K562 (cell line): ENCODE results near the gene CACNA1C. TPM values are rescaled to one million over a fixed set of nuclear protein-coding genes. Genes with fewer than 3 reads are reported as not detected.

ENCODE experiments used
- ATAC-seq: fragments of 200-7000 bp; cut with Tn5 transposase; 3 replicates; pipeline ENCODE4 v1.9.1; 2020; ENCODE audit warnings: moderate library complexity
- BruUV-seq: library from RNA; stranded (reverse); fragments of 400-500 nt; replicated peaks from 2 replicates; lab custom pipeline; 2021; lab: Mats Ljungman, UMichigan
- CTCF ChIA-PET: fragments of 300-600 bp; formaldehyde crosslinking; extraction: SDS; loops from one replicate; lab custom pipeline; 2021; ENCODE audit warnings: low intra/inter-chr PET ratio; lab: Yijun Ruan, JAX
- POLR2A ChIA-PET: fragments of 300-600, 350-650 bp; sonication (Branson Sonifier 250); formaldehyde crosslinking; extraction: SDS; loops from one replicate; lab custom pipeline; 2021; ENCODE audit warnings: antibody characterized with exemption, inconsistent platforms; lab: Yijun Ruan, JAX
- DNase-seq, 4 experiments: peaks; one replicate each; pipeline versions ENCODE4 v3.0.0 to v3.0.0-alpha.2; 2011 to 2018; ENCODE audit warnings: low spot score in 3 of 4, mixed read lengths in 3 of 4; ENCODE audit errors: extremely low read depth in 1 of 4
- FAIRE-seq: peaks from 2 replicates; lab custom pipeline; 2011; peaks lifted over from hg19 to GRCh38; lab: Jason Lieb, UNC
- H2AFZ ChIP-seq: 2 replicates; pipeline ENCODE4 v1.6.0; 2011; ENCODE audit warnings: low read depth, low read length, control low read depth, inconsistent platforms
- H3K27ac ChIP-seq: fragments of 200-600 bp; 3 replicates; pipeline ENCODE4 v1.8.0; 2011; ENCODE audit warnings: low read depth, mild to moderate bottlenecking, control low read depth, inconsistent platforms, low read length, moderate library complexity, mixed read lengths; ENCODE audit errors: extremely low read depth
- H3K27me3 ChIP-seq, 2 experiments: fragments of 300-600 bp in 1 of 2; 2 replicates in 1 of 2; 3 replicates in 1 of 2; pipeline versions ENCODE4 v1.6.0 to v1.8.0; 2011; ENCODE audit warnings: inconsistent platforms in 2 of 2, low read length in 2 of 2, mild to moderate bottlenecking in 1 of 2, mixed read lengths in 1 of 2, moderate library complexity in 1 of 2; ENCODE audit not compliant: control insufficient read depth in 2 of 2, insufficient read depth in 2 of 2
- H3K36me3 ChIP-seq: fragments of 300-600 bp; 3 replicates; pipeline ENCODE4 v1.8.0; 2011; ENCODE audit warnings: mild to moderate bottlenecking, low read length, inconsistent platforms; ENCODE audit not compliant: control insufficient read depth, insufficient read depth
- H3K4me1 ChIP-seq, 2 experiments: fragments of 200-600 bp in 1 of 2; replicated peaks in 1 of 2; 2 replicates in 1 of 2; 3 replicates in 1 of 2; pipeline versions ENCODE4 v1.5.1 to v1.8.0; 2011; ENCODE audit warnings: inconsistent platforms in 2 of 2, low read length in 2 of 2, mild to moderate bottlenecking in 1 of 2, mixed read lengths in 1 of 2, moderate library complexity in 1 of 2; ENCODE audit not compliant: control insufficient read depth in 2 of 2, insufficient read depth in 2 of 2
- H3K4me2 ChIP-seq: 2 replicates; pipeline ENCODE4 v1.6.1; 2011; ENCODE audit warnings: low read length, control low read depth, inconsistent platforms, mixed read lengths; ENCODE audit not compliant: insufficient read depth
- H3K4me3 ChIP-seq: fragments of 200-600 bp; sonication (generic), shearing (Covaris generic); 2 replicates; pipeline ENCODE4 v1.5.1; 2016; ENCODE audit warnings: control low read depth, inconsistent platforms
- H3K79me2 ChIP-seq: fragments of 200-600 bp; 3 replicates; pipeline ENCODE4 v1.8.0; 2011; ENCODE audit warnings: low read length, inconsistent platforms; ENCODE audit not compliant: control insufficient read depth, insufficient read depth
- H3K9ac ChIP-seq, 2 experiments: 2 replicates each; pipeline versions ENCODE4 v1.6.0 to v1.6.1; 2011; ENCODE audit warnings: low read depth in 2 of 2, low read length in 2 of 2, control low read depth in 1 of 2, inconsistent platforms in 1 of 2, mild to moderate bottlenecking in 1 of 2, mixed read lengths in 1 of 2; ENCODE audit not compliant: insufficient read depth in 1 of 2
- H3K9me1 ChIP-seq: one replicate; pipeline ENCODE4 v1.6.0; 2011; ENCODE audit warnings: inconsistent platforms, mild to moderate bottlenecking, low read length, moderate library complexity; ENCODE audit not compliant: control insufficient read depth, insufficient read depth
- H3K9me3 ChIP-seq: replicated peaks from 2 replicates; pipeline ENCODE4 v1.5.1; 2011; ENCODE audit warnings: low read depth, low read length, inconsistent platforms; ENCODE audit not compliant: control insufficient read depth, insufficient read depth
- H4K20me1 ChIP-seq: replicated peaks from 2 replicates; pipeline ENCODE4 v1.6.1; 2011; ENCODE audit warnings: low read length, inconsistent platforms, mixed read lengths; ENCODE audit not compliant: control insufficient read depth, insufficient read depth
- ARNT ChIP-seq, 2 experiments: fragments of 450-650 bp; IDR thresholded peaks; 2 replicates each; pipeline ENCODE4 v1.6.1; 2016; ENCODE audit warnings: mild to moderate bottlenecking in 1 of 2
- FOSL1 ChIP-seq: fragments of 200-800 bp; sonication (Bioruptor generic); conservative IDR thresholded peaks from 2 replicates; pipeline ENCODE4 v1.6.1; 2016; ENCODE audit warnings: missing genetic modification characterization, missing compliant biosample characterization
- SMARCC2 ChIP-seq: fragments of 450-650 bp; IDR thresholded peaks from 2 replicates; pipeline ENCODE4 v1.6.1; 2017; ENCODE audit warnings: antibody characterized with exemption, moderate library complexity, mild to moderate bottlenecking, low read depth
- ZNF174 ChIP-seq: fragments of 250-450 bp; sonication (Bioruptor Pico); IDR thresholded peaks from 2 replicates; pipeline ENCODE4 v1.4.0; 2020; ENCODE audit warnings: mild to moderate bottlenecking
- ZNF695 ChIP-seq: fragments of 450-650 bp; formaldehyde crosslinking; IDR thresholded peaks from 2 replicates; pipeline ENCODE4 v1.4.0; 2020; ENCODE audit warnings: mild to moderate bottlenecking, moderate library complexity
- WGBS: fragments of 100-300 bp; shearing (Covaris generic); methylation state at CpG from one replicate; pipeline ENCODE4 v1.1.6; 2016; ENCODE audit warnings: low coverage, mixed read lengths; ENCODE audit not compliant: insufficient coverage; ENCODE audit errors: missing lambda C conversion rate; 5-methylcytosine and 5-hydroxymethylcytosine counted together
- in situ Hi-C: fragments of 300-500 bp; cut with MboI; formaldehyde crosslinking; loops from 4 replicates; pipeline ENCODE4 v1.15.0; 2018; ENCODE audit warnings: inconsistent platforms, mixed read lengths
- intact Hi-C: fragments of 100-400 bp; cut with micrococcal nuclease; formaldehyde crosslinking; loops from 2 replicates; pipeline ENCODE4 v1.14.2; 2022
- polyA plus RNA-seq, 8 experiments: library from polyadenylated mRNA; depleted of rRNA in 4 of 8; stranded (reverse) in 5 of 8; unstranded in 3 of 8; fragments of >200 nt; fragmentation: Nextera tagmentation in 2 of 8; fragmentation: Illumina TruSeq in 1 of 8; extraction: Ambion mirVana in 2 of 8; extraction: Trizol in 1 of 8; gene quantifications; 2 replicates each; pipeline versions ENCODE4 v1.2.1 to v1.2.3, GENCODE V29; 2011 to 2014; ENCODE audit warnings: inconsistent platforms in 1 of 8, missing spikeins in 1 of 8
- total RNA-seq, 7 experiments: library from RNA; depleted of rRNA in 6 of 7; stranded (reverse); fragments of >200 nt in 6 of 7; fragmentation: Illumina TruSeq in 2 of 7; extraction: Trizol in 2 of 7; gene quantifications; 2 replicates each; pipeline versions ENCODE4 v1.2.1 to v1.2.3, GENCODE V29; 2011 to 2021; ENCODE audit warnings: low replicate concordance in 1 of 7
- TF ChIP-seq, protein P1 (sequence below): fragments of 200-800 bp; sonication (Bioruptor generic); IDR thresholded peaks from 2 replicates; pipeline ENCODE4 v1.6.1; 2016; ENCODE audit warnings: missing genetic modification characterization, missing compliant biosample characterization
- TF ChIP-seq, protein P2 (sequence below), 3 experiments: fragments of 200-800 bp in 1 of 3; sonication (Bioruptor generic) in 1 of 3; sonication (generic) in 1 of 3; formaldehyde crosslinking in 1 of 3; IDR thresholded peaks; 2 replicates each; pipeline versions ENCODE4 v1.6.1 to v1.8.0; 2016 to 2022; ENCODE audit warnings: mild to moderate bottlenecking in 2 of 3, missing compliant biosample characterization in 2 of 3, missing genetic modification characterization in 2 of 3, missing genetic modification reagents in 1 of 3
- TF ChIP-seq, protein P3 (sequence below): fragments of 250-450 bp; sonication (Bioruptor Pico); IDR thresholded peaks from 2 replicates; pipeline ENCODE4 v1.8.0; 2022; ENCODE audit warnings: moderate library complexity, mild to moderate bottlenecking, inconsistent platforms

CACNA1C gene
- total and polyA plus RNA-seq, 9 of the 15 experiments (the other 6 are each of a cell fraction or from before 2014, with no cell fraction given), result not detected

DNA sequence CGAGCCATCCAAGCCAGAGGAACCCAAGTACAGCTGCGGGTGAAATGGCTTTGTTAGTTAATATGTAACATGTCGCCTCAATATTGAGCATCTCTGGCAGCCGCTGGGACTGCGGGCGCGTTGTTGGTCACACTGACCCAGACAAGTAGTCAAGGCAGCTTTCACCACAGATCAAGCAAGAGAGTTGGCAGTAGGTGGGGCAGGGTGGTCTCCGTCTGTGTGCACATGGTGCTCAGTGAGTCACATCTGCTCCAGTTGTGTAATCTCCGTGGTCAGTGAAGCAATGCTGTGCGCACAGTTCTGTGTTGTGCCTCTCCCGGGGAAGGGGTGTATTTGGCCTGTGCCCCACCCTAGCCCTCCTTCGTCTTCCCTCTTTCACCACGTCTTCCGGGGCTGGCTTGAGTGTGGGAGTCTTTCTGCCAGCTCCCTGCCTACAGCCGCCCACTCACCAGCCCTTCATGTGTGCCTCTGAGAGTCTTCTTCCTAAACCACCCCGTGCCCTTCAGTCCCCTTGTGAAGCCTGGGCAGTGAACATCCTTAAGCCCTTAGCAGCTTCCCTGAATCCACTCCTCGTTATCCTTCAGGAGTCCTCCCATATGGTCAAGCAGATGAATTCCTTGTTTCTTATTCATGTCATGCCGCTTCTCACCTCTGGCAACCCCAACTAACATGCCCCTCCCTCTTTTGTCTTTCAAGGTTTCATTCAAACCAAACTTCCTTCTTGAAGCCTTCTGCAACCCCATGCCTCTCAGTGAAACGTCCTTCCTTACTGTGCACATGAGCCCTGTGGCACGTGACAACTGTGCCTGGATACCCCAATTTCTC lies 242.1 kb downstream of the CACNA1C start:
- under 1% methylated on average over 13 of the region's 20 CpGs for WGBS
- Histone ChIP-seq H3K9me3 (no peaks in the 10 kb centered on the region), H3K9ac (no peak overlapping the region), H3K4me1 (no peaks in the 10 kb centered on the region), H3K4me3 (no peak overlapping the region), H3K4me2 (no peak overlapping the region), H3K27me3 (peaks cover 0 to 4% of the 10 kb centered on the region in 2 experiments; a peak in 1 of 5 replicates), H4K20me1 (no peaks in the 10 kb centered on the region), H3K79me2 (no peaks in the 10 kb centered on the region), H2AFZ (no peak overlapping the region), H3K27ac (no peak overlapping the region), H3K36me3 (no peaks in the 10 kb centered on the region), H3K9me1 (no peaks in the 10 kb centered on the region)
- TF ChIP-seq FOSL1 (no peak), ARNT (IDR thresholded peaks at IDR 0.05) (no peak), ZNF174 (CRISPR knock-in tag) (no peak), ZNF695 (CRISPR knock-in tag) (no peak), SMARCC2 (no peak)
- TF ChIP-seq, protein P1, sequence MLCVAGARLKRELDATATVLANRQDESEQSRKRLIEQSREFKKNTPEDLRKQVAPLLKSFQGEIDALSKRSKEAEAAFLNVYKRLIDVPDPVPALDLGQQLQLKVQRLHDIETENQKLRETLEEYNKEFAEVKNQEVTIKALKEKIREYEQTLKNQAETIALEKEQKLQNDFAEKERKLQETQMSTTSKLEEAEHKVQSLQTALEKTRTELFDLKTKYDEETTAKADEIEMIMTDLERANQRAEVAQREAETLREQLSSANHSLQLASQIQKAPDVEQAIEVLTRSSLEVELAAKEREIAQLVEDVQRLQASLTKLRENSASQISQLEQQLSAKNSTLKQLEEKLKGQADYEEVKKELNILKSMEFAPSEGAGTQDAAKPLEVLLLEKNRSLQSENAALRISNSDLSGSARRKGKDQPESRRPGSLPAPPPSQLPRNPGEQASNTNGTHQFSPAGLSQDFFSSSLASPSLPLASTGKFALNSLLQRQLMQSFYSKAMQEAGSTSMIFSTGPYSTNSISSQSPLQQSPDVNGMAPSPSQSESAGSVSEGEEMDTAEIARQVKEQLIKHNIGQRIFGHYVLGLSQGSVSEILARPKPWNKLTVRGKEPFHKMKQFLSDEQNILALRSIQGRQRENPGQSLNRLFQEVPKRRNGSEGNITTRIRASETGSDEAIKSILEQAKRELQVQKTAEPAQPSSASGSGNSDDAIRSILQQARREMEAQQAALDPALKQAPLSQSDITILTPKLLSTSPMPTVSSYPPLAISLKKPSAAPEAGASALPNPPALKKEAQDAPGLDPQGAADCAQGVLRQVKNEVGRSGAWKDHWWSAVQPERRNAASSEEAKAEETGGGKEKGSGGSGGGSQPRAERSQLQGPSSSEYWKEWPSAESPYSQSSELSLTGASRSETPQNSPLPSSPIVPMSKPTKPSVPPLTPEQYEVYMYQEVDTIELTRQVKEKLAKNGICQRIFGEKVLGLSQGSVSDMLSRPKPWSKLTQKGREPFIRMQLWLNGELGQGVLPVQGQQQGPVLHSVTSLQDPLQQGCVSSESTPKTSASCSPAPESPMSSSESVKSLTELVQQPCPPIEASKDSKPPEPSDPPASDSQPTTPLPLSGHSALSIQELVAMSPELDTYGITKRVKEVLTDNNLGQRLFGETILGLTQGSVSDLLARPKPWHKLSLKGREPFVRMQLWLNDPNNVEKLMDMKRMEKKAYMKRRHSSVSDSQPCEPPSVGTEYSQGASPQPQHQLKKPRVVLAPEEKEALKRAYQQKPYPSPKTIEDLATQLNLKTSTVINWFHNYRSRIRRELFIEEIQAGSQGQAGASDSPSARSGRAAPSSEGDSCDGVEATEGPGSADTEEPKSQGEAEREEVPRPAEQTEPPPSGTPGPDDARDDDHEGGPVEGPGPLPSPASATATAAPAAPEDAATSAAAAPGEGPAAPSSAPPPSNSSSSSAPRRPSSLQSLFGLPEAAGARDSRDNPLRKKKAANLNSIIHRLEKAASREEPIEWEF (CRISPR knock-in tag), result no peak
- TF ChIP-seq, protein P2, sequence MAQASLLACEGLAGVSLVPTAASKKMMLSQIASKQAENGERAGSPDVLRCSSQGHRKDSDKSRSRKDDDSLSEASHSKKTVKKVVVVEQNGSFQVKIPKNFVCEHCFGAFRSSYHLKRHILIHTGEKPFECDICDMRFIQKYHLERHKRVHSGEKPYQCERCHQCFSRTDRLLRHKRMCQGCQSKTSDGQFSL (CRISPR knock-in tag; IDR thresholded peaks at IDR 0.05), result no peak
- TF ChIP-seq, protein P2 (tag; IDR thresholded peaks at IDR 0.05), result no peak
- TF ChIP-seq, protein P3, sequence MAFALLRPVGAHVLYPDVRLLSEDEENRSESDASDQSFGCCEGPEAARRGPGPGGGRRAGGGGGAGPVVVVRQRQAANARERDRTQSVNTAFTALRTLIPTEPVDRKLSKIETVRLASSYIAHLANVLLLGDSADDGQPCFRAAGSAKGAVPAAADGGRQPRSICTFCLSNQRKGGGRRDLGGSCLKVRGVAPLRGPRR (CRISPR knock-in tag), result no peak
- CTCF ChIA-PET, result no interaction called here
- intact Hi-C loops (no loop called here), in situ Hi-C loops (loop anchor here (25.0 kb wide), 1 partner anchor 233 kb away; the partner anchor contains the start of gene CACNA1C)
- no TSS peak for BruUV-seq
- DNase-seq (no peak), ATAC-seq (no peak), FAIRE-seq (no peak)
- POLR2A ChIA-PET, result no interaction called here
